IPS-11a (cell line): ENCODE data around the gene ZNF175.

ENCODE experiments used
- H3K4me3 ChIP-seq: one replicate; pipeline ENCODE4 v1.5.1; 2013; ENCODE audit warnings: low read depth, low read length, control low read depth

ZNF175 gene

DNA sequence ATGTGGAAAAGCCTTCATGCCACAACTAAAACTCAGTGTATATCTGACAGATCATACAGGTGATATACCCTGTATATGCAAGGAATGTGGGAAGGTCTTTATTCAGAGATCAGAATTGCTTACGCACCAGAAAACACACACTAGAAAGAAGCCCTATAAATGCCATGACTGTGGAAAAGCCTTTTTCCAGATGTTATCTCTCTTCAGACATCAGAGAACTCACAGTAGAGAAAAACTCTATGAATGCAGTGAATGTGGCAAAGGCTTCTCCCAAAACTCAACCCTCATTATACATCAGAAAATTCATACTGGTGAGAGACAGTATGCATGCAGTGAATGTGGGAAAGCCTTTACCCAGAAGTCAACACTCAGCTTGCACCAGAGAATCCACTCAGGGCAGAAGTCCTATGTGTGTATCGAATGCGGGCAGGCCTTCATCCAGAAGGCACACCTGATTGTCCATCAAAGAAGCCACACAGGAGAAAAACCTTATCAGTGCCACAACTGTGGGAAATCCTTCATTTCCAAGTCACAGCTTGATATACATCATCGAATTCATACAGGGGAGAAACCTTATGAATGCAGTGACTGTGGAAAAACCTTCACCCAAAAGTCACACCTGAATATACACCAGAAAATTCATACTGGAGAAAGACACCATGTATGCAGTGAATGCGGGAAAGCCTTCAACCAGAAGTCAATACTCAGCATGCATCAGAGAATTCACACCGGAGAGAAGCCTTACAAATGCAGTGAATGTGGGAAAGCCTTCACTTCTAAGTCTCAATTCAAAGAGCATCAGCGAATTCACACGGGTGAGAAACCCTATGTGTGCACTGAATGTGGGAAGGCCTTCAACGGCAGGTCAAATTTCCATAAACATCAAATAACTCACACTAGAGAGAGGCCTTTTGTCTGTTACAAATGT lies 16.4 kb downstream of the ZNF175 start:
- no peak overlapping the region for H3K4me3 ChIP-seq

DNA sequence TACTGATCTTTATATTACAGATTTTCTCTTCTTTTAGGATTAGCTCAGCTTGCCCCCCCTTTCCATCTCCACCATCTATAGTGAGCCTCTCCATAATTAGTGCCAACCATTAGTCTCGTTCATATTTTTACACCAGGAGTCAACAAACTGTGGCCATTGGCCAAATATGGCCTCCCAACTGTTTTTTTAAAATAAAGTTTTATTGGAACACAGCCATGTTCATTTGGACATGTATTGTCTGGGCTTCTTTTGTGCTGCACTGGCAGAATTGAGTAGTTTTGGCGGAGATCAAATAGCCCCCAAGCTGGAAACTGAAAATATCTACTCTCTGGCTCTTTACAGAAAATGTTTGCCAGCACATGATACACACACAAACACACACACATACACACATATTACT lies 18.4 kb downstream of the ZNF175 start:
- no peak overlapping the region for H3K4me3 ChIP-seq

DNA sequence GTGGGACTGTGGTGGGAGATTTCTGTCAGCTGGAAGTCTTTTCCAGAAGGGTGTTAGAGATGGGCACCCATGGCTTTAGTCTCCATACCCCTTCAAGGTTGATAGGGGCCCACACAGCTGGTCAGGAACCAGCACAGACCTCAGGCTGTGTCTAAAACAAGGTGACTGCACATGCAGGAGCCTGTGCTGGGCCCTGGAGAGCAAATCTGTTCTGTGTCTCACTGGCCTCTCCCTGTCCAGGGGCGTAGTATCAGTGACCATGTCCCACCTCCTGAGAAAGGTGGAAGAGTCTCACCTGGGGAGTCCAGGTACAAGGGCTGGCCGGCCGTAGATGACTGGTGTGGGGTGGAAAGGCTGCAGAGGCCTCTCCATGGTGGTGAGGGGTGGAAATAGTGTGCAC lies 19.4 kb downstream of the ZNF175 start:
- no peak overlapping the region for H3K4me3 ChIP-seq

DNA sequence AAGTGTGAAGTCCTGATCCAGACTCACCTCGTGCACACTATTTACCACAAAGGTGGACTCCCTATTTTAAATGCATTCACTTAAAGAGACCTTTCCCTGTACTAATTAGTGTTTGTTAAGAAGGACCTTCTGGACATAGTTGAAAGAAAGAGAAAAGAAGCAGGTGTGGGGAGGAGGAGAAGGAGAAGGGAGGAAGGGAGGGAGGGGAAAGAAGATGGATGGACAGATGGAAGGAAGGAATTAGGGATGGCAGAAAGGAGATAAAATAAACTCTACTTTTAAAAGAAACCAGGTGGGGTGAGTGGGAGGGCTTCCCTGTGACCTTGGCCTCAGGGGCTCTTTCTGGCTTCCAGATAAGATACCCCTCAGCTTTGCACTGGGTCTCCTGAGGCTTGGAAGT lies 21.4 kb downstream of the ZNF175 start:
- H3K4me3 ChIP-seq = no peak overlapping the region

DNA sequence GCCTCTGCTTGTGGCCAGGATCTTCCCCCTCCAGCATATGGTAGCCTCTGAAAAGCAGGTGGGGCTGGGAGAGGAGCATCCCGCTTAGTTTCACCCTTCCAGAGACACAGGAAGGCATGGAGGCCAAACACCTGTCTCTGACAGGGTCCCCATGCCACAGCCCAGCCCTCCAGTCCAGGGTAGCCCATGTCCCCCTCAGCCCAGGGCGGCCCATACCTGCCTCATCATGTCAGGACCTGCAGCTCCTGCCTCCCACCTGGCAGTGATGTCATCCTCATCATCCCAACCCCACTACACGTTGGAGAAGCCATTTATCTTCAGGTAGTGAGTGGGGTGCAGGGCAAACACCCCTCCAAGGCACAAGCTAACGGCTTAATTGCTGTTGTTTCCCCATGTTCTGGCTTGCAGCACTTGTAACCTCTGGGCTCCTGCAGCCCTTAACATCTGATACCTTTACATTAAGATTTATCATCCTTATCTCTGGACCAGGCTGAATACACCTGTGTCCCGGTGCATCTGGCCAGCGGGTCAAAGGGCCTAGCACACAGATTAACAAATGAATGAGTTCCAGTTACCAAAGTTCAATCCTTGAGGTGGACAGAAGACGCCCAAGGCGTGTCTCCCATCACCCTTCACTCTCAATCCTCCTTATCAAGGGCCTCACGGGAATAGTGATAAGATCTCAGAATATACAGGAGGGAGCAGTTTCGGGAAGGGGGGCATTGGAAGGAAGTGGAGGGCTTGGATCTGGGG lies 22.2 kb downstream of the ZNF175 start:
- peak overlapping the region; percentile 79 for H3K4me3 ChIP-seq

DNA sequence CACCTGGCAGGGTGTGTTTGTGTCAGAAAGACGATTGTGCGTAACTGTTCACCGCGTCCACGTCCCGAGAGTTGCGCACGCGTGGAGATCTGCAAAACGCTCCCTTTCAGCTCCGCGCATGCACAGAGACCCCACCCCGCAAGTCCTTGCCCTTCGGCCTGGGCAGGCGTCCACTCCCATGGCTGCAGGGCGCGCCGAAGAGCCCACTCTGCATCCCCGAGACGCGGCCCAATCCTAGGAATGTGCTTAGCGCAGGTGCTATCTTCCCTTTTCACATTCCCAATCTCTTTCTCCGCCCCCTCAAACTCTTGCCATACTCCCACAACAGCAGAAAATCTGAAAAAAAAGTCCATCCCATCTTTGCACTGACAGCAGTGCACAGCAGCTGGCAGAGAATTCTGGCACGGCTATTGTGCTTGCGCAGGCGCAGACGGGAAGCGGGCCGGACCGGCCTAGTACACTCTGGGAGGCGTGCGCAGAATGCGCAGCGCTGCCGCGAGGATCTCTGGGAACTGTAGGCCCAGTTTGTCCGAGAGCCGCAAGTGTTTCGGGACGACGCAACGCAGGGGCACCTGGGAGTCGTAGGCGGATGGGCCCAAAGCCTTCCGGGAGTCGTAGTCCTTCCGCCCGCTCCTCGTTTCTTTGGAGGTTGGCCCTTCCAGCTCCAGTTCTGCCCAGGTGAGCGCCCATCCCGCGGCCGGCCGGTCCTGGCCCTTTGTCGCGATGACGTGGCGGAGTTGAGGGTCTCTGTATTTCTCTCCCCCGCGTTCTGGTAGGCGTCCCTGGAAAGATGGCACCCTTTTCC lies 23.1 kb downstream of the ZNF175 start:
- H3K4me3 ChIP-seq = peak overlapping the region; percentile 79

DNA sequence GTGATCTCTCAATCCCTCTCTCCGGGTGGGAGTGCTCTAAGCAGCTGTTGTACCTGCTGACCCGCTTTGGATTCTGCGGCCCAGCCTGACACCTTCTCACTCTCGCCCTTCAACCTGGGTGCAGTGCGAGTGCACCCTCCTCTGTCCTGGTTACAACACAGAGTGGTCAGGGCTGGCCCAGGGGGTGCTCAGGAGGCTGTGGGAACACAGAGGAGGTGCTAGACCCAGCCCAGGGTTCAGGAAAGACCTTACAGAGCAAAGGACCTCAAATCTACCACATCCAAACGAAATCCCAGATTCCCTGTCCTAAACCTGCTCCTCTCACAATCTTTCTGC lies 23.7 kb downstream of the ZNF175 start:
- H3K4me3 ChIP-seq = peak overlapping the region; percentile 79

DNA sequence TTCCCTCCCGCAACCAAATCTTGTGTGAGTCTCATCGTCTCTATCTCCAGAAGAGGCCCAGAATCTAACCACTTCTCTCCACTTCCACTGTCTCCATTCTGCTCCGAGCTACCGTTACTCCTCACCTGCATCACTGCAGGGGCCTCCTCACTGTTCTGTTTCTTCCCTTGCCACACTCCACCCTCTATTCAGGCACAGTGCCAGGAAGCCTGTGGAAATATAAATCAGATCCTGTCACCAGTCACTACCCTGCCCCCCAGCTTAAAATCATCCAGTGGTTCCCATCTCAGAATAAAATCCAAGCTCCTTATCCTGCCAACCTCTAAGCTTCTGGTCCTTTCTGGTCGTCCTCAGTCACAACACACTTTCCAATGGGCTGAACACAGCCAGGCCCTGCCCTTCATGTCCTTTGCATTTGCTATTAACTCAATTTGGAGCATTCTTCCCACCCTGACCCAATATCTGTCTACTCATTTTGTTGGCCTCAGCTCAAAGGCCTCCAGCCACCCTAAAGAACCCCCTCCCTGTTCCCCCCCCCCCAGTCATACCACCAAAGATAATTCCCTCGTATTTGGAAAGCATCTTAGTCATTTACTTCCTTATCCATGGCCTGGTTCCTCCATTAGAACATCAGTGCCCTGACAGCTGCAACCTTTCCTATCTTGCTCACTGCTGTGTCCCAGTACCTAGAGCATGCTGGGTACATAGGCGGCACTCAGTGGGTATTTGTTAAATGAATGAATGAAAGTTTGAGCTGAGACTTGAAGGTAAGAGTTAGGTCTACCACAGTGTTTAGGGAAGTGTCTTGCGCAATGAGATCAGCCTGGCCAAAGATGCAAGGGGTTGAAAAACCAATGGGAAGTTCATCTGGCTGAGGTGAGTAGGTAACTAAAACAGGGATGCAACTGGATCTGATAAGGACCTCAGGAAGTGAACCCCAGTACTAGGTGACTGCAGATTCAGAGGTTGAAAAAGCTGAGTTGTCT lies 24.4 kb downstream of the ZNF175 start:
- no peak overlapping the region for H3K4me3 ChIP-seq

DNA sequence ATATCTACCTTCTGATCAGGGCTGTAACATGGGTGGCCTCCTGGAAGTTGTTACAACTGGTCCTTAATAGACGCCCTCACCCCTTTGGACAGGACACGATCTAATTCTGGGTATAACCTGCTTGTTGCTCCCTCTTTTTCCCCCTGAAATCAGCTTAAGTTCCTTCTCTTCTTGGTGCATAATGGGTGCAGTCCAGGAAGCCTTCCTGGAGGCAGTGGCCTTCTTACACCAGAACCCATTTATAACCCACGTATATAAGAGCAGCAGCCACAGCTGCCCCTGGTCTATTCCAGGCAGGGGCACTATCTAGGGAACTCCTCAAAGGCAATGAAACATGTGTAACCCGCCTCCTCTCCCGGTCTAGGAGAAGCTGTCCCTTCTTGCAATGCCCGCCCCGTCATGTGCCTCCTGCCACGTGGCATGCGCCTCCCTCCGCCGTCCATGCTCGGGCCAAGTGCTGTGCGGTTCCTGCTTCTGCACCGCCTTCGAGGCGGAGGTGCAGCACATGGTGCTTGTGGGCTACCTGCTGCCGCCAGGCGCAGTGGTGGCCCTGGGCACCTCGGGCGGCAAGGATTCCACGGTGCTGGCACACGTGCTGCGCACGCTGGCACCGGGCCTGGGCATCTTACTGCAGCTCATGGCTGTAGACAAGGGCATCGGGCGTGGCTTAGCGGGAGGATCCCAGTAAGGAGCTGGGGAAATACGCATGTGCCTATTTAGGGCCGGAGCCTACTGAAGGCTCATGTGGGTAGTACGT lies 27.3 kb downstream of the ZNF175 start:
- H3K4me3 ChIP-seq = no peak overlapping the region

DNA sequence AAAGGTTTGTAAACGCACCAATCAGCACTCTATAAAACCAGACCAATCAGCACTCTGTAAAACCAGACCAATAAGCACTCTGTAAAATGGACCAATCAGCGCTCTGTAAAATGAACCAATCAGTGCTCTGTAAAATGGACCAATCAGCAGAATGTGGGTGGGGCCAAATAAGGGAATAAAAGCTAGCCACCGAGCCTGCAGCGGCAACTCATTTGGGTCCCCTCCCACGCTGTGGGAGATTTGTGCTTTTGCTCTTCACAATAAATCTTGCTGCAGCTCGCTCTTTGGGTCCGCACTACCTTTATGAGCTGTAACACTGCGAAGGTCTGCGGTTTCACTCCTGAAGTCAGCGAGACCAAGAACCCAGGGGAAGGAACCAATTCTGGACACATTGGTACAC lies 28.0 kb downstream of the ZNF175 start:
- H3K4me3 ChIP-seq = no peak overlapping the region

DNA sequence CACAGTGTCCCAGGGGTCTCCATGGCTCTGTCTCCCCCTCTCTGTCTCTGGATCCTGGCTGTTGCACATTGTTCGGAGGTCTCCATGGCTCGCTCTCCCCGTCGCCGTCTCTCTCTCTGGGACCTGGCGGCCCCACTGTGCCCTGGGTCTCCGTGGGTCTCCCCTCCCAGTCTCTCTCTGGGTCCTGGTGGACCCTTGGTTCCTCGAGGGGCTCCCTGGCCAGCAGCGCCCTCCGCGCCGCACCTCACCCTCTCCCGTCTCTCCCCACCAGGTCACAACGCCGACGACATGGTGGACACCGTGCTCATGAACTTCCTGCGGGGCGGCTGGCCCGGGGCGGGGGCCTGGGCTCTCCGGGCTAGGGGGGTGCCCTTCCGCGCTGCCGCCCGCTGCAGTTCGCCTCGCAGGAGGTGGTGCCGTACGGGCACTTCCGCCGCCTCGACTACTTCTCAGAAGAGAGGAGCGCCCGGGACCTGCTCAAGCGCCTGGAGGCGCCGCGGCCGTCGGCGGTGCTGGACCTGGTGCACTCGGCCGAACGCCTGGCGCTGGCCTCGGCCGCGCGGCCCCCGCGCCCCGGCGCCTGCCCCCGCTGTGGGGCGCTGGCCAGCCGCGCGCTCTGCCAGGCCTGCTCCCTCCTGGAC lies 30.0 kb downstream of the ZNF175 start:
- no peak overlapping the region for H3K4me3 ChIP-seq

DNA sequence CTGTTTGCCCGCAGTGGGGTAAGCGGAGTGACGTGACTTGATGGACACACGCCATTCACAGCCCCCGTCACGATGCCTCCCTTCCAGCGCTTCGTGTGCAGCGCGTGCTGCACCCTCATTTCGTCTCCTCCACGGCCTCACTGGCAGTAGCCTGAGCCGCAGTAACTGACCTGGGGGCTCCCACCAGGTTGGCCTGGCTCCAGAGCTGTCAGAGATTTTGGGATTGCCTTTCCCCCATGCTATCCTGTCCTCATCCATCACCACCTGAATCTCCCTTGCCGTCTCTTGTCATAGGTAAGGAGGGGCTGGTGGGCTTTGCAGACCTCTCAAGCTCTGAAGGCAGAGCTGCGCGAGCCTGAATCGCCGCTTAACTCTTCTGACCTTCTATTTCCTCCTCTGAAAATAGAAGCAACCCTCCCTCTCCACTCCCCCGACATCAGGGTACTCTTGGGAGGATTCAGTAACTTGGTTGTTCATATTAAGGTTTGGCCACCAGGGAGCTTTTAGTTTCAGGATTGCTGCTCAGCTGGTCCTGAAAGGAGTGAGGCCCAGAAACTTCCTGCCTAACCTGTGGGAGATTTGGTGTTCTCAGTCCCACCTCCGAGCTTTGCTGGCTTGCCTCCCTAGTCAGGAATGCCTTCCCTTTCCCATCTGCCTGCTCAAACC lies 31.2 kb downstream of the ZNF175 start:
- H3K4me3 ChIP-seq = no peak overlapping the region

DNA sequence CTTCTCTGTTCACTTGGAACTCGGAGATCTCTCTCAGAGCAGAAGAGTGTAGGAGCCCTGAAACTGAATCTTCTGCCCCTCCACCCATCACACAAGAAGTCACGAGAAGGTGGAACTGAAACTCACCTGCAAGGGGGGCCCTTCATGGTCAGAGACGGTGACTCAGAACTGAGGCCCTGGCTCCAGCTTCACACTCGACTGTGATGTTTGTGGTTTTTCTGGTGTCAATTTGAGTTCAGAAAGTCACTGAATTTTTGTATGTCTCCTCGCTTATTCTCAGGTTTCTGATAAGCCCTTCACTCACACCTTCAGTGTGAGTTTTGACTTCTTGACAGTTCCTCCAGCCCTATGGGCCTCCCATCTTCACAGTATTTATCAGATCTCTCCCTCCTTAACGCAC lies 36.0 kb downstream of the ZNF175 start:
- H3K4me3 ChIP-seq = no peak overlapping the region

DNA sequence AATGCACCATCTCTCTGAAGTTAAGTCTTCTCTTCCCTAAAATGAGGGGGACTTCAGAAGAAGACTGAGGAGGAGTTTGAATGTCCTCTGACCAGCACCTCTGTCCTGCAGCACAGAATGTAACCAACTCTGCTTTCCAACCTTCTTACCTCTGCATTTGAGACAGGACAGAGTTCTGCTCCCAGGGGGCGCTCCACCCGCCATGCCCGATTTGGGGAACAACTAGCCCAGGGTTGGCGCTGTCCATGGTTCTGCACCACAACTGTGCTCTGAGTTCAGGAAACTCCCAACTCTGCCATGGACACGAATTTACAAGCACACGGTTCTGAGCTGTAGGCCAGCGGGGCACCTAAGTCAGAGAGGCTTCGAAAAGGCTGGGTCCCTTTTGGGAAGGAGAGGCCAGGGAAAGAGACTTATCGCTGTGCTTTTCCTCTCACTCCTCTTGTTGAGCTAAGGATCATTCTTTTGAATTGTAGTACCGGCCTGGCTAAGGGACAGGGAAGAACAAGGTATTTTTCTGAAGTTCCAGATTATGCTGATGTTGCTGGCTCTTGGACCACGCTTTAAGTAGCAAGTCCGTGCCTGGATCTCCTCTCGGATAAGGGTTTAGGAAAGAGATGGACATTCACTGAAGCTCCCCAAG lies 37.0 kb downstream of the ZNF175 start:
- H3K4me3 ChIP-seq = no peak overlapping the region

DNA sequence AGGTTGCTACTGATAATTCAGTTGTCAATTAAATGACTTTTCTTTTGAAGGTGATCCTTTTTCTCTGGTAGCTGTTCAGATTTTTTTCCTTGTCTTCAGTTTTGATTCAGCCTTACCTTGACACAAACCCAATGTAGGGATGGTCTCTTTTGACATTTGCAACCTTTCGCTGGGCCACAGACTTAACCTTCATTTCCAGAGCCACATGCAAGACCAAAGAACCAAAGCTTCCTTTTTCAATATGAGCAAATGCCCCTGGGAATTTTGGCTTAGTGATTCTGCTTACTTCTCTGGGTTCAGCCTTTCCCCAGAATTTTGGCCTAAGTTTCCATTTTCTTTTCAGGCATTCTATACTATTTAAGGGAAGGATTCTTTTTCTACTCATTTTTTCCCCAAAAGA lies 39.5 kb downstream of the ZNF175 start:
- H3K4me3 ChIP-seq = no peak overlapping the region

DNA sequence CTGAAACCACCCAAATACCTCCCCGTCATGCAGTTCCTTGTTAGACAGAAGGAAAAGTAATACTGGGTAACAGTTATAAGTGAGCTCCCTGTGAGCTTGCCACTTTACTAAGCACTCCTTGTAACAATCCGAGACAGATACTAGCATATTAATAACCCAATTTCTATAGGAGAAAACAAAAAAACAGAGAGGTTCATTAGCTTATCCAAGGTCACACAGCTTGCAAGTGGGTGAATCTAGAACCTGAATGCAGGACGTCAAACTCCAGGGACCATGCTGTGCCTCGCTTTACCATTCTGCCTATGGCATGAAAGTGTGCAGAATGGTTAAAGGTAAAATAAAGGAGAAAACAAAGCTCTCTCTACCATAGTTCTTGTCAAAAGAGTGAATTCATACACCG lies 43.7 kb downstream of the ZNF175 start:
- H3K4me3 ChIP-seq = no peak overlapping the region

DNA sequence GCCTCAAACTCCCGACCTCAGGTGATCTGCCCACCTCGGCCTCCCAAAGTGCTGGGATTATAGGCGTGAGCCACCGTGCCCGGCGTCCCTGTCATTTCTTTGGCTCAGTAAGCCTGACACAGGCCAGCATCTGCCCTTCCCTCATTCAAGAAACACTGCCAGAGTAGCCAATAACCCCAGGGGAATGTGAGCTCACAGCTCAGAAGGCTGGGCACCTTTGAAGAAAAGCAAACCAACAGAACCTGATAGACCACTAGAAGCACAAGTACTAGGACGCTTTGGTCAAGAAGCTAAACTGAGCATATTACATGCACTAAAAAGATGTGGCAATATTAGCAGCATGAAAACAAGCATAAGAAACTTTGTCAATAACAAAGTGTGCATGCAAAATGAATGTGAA lies 44.9 kb downstream of the ZNF175 start:
- no peak overlapping the region for H3K4me3 ChIP-seq

DNA sequence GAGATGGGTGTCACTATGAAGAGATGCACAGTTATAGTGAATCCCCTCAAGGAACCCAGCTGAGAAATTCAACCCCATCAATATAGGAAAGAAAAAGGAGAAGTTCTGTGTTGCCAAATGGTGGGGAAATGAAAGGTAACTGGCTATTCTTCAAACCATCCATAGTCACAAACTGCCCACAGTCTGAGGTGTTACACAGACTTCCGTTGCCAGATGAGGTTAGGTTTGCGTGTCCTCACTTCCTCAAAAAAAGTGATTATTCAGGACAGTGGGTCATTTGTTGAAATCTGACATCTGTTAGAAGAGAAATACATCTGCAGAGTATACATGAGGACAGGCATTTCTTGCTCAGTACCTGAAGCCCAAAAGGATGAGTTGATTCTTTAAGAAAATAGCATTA lies 50.1 kb downstream of the ZNF175 start:
- no peak overlapping the region for H3K4me3 ChIP-seq
